GM18517 (cell line): ENCODE measurements around the gene PIK3R3.

Experiments
- ATAC-seq: cut with Tn5 transposase; IDR thresholded peaks from one replicate; pipeline ENCODE4 v1.9.1; 2021; ENCODE audit warnings: mild to moderate bottlenecking, moderate library complexity; ENCODE audit not compliant: unreplicated experiment

PIK3R3 gene

GRCh38 chr1:46132529-46133180, at the start of gene PIK3R3:
PIK3R3 (minus strand) TSS chr1:46132629; CDS start chr1:46131952, 677 bp downstream.
- ATAC-seq: peak; percentile 82

GRCh38 chr1:46181343-46182260, 49.2 kb upstream of the PIK3R3 start:
- no peak for ATAC-seq

GRCh38 chr1:46180082-46180616, 47.7 kb upstream of the PIK3R3 start:
- no peak for ATAC-seq

GRCh38 chr1:46179138-46180081, 47.0 kb upstream of the PIK3R3 start:
- peak; percentile 61 for ATAC-seq

- ATAC-seq: no peak
These were observed 43.9 kb upstream of the PIK3R3 start, which contains the start of gene P3R3URF for GRCh38 chr1:46176211-46176865. P3R3URF (minus strand) TSS chr1:46176488; CDS start chr1:46176471, 17 bp downstream.

- ATAC-seq: no peak
These were observed 42.8 kb upstream of the PIK3R3 start for GRCh38 chr1:46175243-46175642.

GRCh38 chr1:46174448-46175231, 42.2 kb upstream of the PIK3R3 start, which contains the start of gene TSPAN1:
TSPAN1 (plus strand) TSS chr1:46175087; CDS start chr1:46181108, 6,021 bp downstream.
- no peak for ATAC-seq

- no peak for ATAC-seq
These were observed 41.0 kb upstream of the PIK3R3 start for GRCh38 chr1:46173361-46173856.

GRCh38 chr1:46172321-46172720, 39.9 kb upstream of the PIK3R3 start:
- ATAC-seq: no peak

- no peak for ATAC-seq
These were observed 39.4 kb upstream of the PIK3R3 start for GRCh38 chr1:46171871-46172270.

- ATAC-seq: no peak
These were observed 38.9 kb upstream of the PIK3R3 start for GRCh38 chr1:46171351-46171750.

- ATAC-seq: no peak
These were observed 37.5 kb upstream of the PIK3R3 start for GRCh38 chr1:46169811-46170454.

- ATAC-seq: no peak
These were observed 36.0 kb upstream of the PIK3R3 start for GRCh38 chr1:46168477-46168876.

- no peak for ATAC-seq
These were observed 34.4 kb upstream of the PIK3R3 start for GRCh38 chr1:46166521-46167462.

- no peak for ATAC-seq
These were observed 27.8 kb upstream of the PIK3R3 start for GRCh38 chr1:46160212-46160611.

GRCh38 chr1:46159516-46159915, 27.1 kb upstream of the PIK3R3 start:
- ATAC-seq: no peak
